ENCODE measurements around the gene NDUFC1. TPM values are rescaled to one million over a fixed set of nuclear protein-coding genes. Genes with fewer than 3 reads are reported as not detected.

The NDUFC1 gene
- total and polyA plus RNA-seq, 5 donors from 2014 or later, result 23.2 to 207 (median 178) TPM

DNA sequence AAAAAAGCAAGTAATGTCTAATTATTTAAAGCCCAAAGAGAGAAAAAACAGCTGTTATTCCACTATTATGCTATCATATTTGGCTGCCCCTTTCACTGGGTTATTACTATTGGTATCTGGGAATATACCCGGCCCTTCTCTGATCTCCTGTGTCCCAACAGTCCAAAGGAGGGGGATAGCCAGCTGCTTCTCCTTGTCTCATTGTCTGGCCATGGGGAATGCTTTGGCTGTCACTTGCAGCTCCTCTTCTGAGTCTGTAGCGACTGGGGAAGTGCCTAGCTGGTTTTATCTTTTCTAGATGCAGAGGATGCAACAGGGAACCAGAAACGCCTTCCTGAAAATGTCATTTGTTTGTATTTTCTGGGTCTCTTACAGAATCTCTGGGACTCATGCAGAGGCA is 56.1 kb downstream of the NDUFC1 start:
- H3K4me3 Mint-ChIP-seq, result no peak overlapping the region
- no peak overlapping the region for H3K27ac Mint-ChIP-seq
- H3K36me3 Mint-ChIP-seq, result no peaks in the 10 kb centered on the region

GRCh38 chr4:139245590-139245989 is 56.7 kb downstream of the NDUFC1 start:
- Mint-ChIP-seq H3K4me1 (no peaks in the 10 kb centered on the region), H3K36me3 (no peaks in the 10 kb centered on the region), H3K9me3 (no peaks in the 10 kb centered on the region), H3K27ac (no peak overlapping the region), H3K4me3 (no peak overlapping the region), H3K27me3 (peaks cover 35% of the 10 kb centered on the region)
- no peak for ATAC-seq (ENCODE audit: low read depth in 2 of 2)
- Histone ChIP-seq H3K4me3 (ENCODE audit: low read depth, low read length) (no peak overlapping the region), H3K4me1 (ENCODE audit: control insufficient read depth, insufficient read depth, low read length, poor library complexity, severe bottlenecking) (no peaks in the 10 kb centered on the region), H3K9me3 (ENCODE audit: control insufficient read depth in 2 of 2, low read length in 2 of 2) (no peaks in the 10 kb centered on the region), H3K27ac (ENCODE audit: insufficient read depth, low read length, poor library complexity, severe bottlenecking) (no peak overlapping the region), H3K27me3 (ENCODE audit: control insufficient read depth, insufficient read depth, low read length) (no peaks in the 10 kb centered on the region), H3K36me3 (ENCODE audit: control insufficient read depth, insufficient read depth, low read length) (no peaks in the 10 kb centered on the region)
- no peak for DNase-seq

More for the DNA sequence above, 56.1 kb downstream of the NDUFC1 start:
- Histone ChIP-seq H3K27me3 (ENCODE audit: control insufficient read depth, insufficient read depth, low read length) (no peaks in the 10 kb centered on the region), H3K9me3 (ENCODE audit: control insufficient read depth in 2 of 2, low read length in 2 of 2) (no peaks in the 10 kb centered on the region), H3K36me3 (ENCODE audit: control insufficient read depth, insufficient read depth, low read length) (no peaks in the 10 kb centered on the region), H3K4me3 (ENCODE audit: low read depth, low read length) (no peak overlapping the region), H3K27ac (ENCODE audit: insufficient read depth, low read length, poor library complexity, severe bottlenecking) (no peak overlapping the region), H3K4me1 (ENCODE audit: control insufficient read depth, insufficient read depth, low read length, poor library complexity, severe bottlenecking) (no peaks in the 10 kb centered on the region)
- ATAC-seq (ENCODE audit: low read depth in 2 of 2) (no peak), DNase-seq (no peak)
- H3K9me3 Mint-ChIP-seq, result no peaks in the 10 kb centered on the region
- peaks cover 35% of the 10 kb centered on the region for H3K27me3 Mint-ChIP-seq
- H3K4me1 Mint-ChIP-seq, result no peaks in the 10 kb centered on the region

DNA sequence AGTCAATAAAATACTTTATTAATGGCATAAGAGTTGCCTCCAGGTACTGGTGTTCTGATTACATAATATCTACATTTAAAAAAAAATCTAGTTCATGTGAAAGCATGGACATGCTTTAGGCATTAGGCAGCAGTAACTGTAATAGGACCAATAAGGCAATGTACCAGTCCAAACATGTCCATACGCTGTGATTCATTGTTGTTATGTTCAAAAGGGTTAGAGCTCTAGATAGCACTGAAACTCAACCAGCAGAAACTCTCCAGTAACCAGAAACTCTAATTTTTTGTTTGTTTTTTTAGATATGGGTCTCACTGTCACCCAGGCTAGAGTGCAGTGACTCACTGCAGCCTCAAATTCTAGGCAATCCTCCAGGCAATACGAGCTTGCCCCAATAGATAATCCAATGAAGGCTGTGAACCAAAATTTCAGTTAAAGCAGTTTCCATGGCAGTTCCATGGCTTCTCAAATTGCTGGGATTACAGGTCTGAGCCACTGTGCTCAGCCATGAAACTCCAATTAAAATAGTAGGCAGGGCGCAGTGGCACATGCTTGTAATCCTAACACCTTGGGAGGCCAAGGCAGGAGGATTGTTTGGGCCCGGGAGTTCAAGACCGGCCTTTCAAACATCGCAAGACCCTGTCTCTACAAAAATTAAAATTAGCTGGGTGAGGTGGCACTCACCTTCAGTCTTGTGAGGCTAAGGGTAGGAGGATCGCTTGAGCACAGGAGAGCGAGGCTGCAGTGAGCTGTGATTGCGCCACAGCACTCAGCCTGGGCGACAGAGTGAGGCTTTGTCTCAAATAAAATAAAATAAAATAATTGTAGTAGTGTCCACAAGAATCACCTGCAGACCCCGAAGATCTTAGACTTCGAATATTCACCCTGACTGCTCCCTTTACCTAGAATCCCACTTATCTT is 58.6 kb downstream of the NDUFC1 start:
- ATAC-seq (ENCODE audit: low read depth in 2 of 2), result no peak
- Histone ChIP-seq H3K9me3 (ENCODE audit: control insufficient read depth in 2 of 2, low read length in 2 of 2) (no peaks in the 10 kb centered on the region), H3K4me1 (ENCODE audit: control insufficient read depth, insufficient read depth, low read length, poor library complexity, severe bottlenecking) (no peaks in the 10 kb centered on the region), H3K27ac (ENCODE audit: insufficient read depth, low read length, poor library complexity, severe bottlenecking) (no peak overlapping the region), H3K36me3 (ENCODE audit: control insufficient read depth, insufficient read depth, low read length) (no peaks in the 10 kb centered on the region), H3K4me3 (ENCODE audit: low read depth, low read length) (no peak overlapping the region), H3K27me3 (ENCODE audit: control insufficient read depth, insufficient read depth, low read length) (no peaks in the 10 kb centered on the region)
- Mint-ChIP-seq H3K36me3 (no peaks in the 10 kb centered on the region), H3K27ac (no peak overlapping the region), H3K9me3 (peaks cover 0 to 4% (median 0%) of the 10 kb centered on the region in 7 donors), H3K4me3 (no peak overlapping the region), H3K27me3 (peaks cover 33% of the 10 kb centered on the region), H3K4me1 (no peaks in the 10 kb centered on the region)
- DNase-seq, result no peak

DNA sequence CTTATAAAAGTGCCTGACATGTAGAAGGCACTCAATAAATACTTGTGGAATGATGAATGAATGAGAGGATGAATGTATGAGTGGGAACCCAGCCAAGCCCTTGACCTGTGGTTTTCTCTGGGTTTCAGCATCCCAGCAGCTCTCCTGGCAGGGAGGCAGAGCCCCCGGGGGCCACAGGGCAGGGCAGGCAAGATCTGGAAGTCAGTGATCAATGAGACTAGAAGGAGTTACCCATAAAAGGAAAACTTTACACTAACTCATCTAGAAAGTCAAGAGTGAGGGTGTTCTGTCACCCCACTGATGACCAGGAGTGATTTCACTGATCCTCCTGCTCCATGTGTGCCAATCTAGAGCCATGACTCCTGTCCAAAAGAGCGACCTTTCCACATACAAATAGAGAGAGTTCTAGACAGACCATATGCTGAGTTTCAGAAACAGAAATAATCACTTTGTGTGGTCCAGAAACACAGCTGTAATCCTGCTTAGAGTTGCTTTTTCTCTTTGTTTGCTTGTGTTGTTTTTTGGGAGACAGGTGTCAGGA is 59.7 kb downstream of the NDUFC1 start:
- H3K36me3 ChIP-seq (ENCODE audit: control insufficient read depth, insufficient read depth, low read length), result no peaks in the 10 kb centered on the region
- no peak for DNase-seq
- H3K4me3 ChIP-seq (ENCODE audit: low read depth, low read length), result no peak overlapping the region
- peaks cover 0 to 4% (median 2%) of the 10 kb centered on the region in 4 donors for H3K4me1 Mint-ChIP-seq
- no peak overlapping the region for H3K27ac Mint-ChIP-seq
- no peak overlapping the region for H3K27ac ChIP-seq (ENCODE audit: insufficient read depth, low read length, poor library complexity, severe bottlenecking)
- peaks cover 0 to 4% (median 0%) of the 10 kb centered on the region in 7 donors for H3K9me3 Mint-ChIP-seq
- no peak overlapping the region for H3K4me3 Mint-ChIP-seq
- H3K4me1 ChIP-seq (ENCODE audit: control insufficient read depth, insufficient read depth, low read length, poor library complexity, severe bottlenecking), result no peaks in the 10 kb centered on the region
- no peaks in the 10 kb centered on the region for H3K36me3 Mint-ChIP-seq
- no peaks in the 10 kb centered on the region for H3K9me3 ChIP-seq (ENCODE audit: control insufficient read depth in 2 of 2, low read length in 2 of 2)
- ATAC-seq (ENCODE audit: low read depth in 2 of 2), result no peak
- H3K27me3 ChIP-seq (ENCODE audit: control insufficient read depth, insufficient read depth, low read length), result no peaks in the 10 kb centered on the region
- peaks cover 28% of the 10 kb centered on the region for H3K27me3 Mint-ChIP-seq

DNA sequence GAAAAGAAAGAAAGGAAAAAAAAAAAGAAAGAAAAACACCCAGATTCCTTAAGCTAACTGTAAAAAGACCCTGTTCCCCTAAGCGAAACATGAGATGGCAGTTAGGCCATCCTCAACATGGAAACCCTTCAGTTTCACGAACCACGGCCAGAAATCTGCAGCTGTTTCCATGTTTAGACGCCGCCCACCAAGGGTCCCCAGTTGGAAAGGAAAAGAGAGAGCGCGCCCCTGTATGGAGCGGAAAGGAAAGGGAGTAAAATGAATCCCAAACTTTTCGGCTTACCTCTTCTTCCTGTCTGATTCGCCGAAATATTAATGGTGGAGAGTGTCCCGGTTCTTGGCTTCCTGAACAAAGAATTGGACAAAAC is 60.5 kb downstream of the NDUFC1 start:
- no peaks in the 10 kb centered on the region for H3K36me3 ChIP-seq (ENCODE audit: control insufficient read depth, insufficient read depth, low read length)
- Mint-ChIP-seq H3K27me3 (peaks cover 24% of the 10 kb centered on the region), H3K4me1 (peaks cover 0 to 4% (median 2%) of the 10 kb centered on the region in 4 donors), H3K27ac (no peak overlapping the region), H3K36me3 (no peaks in the 10 kb centered on the region), H3K4me3 (no peak overlapping the region), H3K9me3 (peaks cover 0 to 4% (median 0%) of the 10 kb centered on the region in 7 donors)
- no peak for ATAC-seq (ENCODE audit: low read depth in 2 of 2)
- no peaks in the 10 kb centered on the region for H3K9me3 ChIP-seq (ENCODE audit: control insufficient read depth in 2 of 2, low read length in 2 of 2)
- no peak overlapping the region for H3K4me3 ChIP-seq (ENCODE audit: low read depth, low read length)
- no peaks in the 10 kb centered on the region for H3K4me1 ChIP-seq (ENCODE audit: control insufficient read depth, insufficient read depth, low read length, poor library complexity, severe bottlenecking)
- H3K27ac ChIP-seq (ENCODE audit: insufficient read depth, low read length, poor library complexity, severe bottlenecking), result no peak overlapping the region
- no peak for DNase-seq
- no peaks in the 10 kb centered on the region for H3K27me3 ChIP-seq (ENCODE audit: control insufficient read depth, insufficient read depth, low read length)

GRCh38 chr4:139241086-139241783 is 61.0 kb downstream of the NDUFC1 start:
- Mint-ChIP-seq H3K4me1 (peaks cover 0 to 4% (median 2%) of the 10 kb centered on the region in 4 donors), H3K27me3 (peaks cover 22% of the 10 kb centered on the region), H3K27ac (no peak overlapping the region), H3K4me3 (no peak overlapping the region), H3K9me3 (peaks cover 0 to 4% (median 0%) of the 10 kb centered on the region in 7 donors), H3K36me3 (no peaks in the 10 kb centered on the region)
- no peak overlapping the region for H3K27ac ChIP-seq (ENCODE audit: insufficient read depth, low read length, poor library complexity, severe bottlenecking)
- DNase-seq, result no peak
- H3K9me3 ChIP-seq (ENCODE audit: control insufficient read depth in 2 of 2, low read length in 2 of 2), result no peaks in the 10 kb centered on the region
- no peak for ATAC-seq (ENCODE audit: low read depth in 2 of 2)
- no peak overlapping the region for H3K4me3 ChIP-seq (ENCODE audit: low read depth, low read length)
- H3K36me3 ChIP-seq (ENCODE audit: control insufficient read depth, insufficient read depth, low read length), result no peaks in the 10 kb centered on the region
- H3K4me1 ChIP-seq (ENCODE audit: control insufficient read depth, insufficient read depth, low read length, poor library complexity, severe bottlenecking), result no peaks in the 10 kb centered on the region
- H3K27me3 ChIP-seq (ENCODE audit: control insufficient read depth, insufficient read depth, low read length), result no peaks in the 10 kb centered on the region

Measured in CD4-positive, CD25-positive, alpha-beta regulatory T cell (primary cell).